Measurements from ENCODE around the gene LRFN4. TPM values are rescaled to one million over a fixed set of nuclear protein-coding genes. Genes with fewer than 3 reads are reported as not detected.

LRFN4 gene
- total and polyA plus RNA-seq, 2 donors (not counting 3 experiments of a cell fraction or from before 2014, with no cell fraction given): 22.3 to 37.4 TPM

- Histone ChIP-seq H3K79me2 (ENCODE audit: control insufficient read depth, insufficient read depth, low read length) (peaks cover 13% of the 10 kb centered on the region), H3K4me1 (ENCODE audit: control insufficient read depth, extremely low read depth, insufficient read depth, low read length) (peaks cover 9% of the 10 kb centered on the region), H3K27ac (ENCODE audit: insufficient read depth, low read depth, low read length) (no peak overlapping the region), H3K4me2 (ENCODE audit: insufficient read depth, low read length) (no peak overlapping the region), H3K9me1 (replicated peaks; ENCODE audit: control insufficient read depth, extremely low read depth, insufficient read depth, low read length) (no peaks in the 10 kb centered on the region), H3K9me3 (replicated peaks; ENCODE audit: control insufficient read depth, insufficient read depth, low read length) (no peaks in the 10 kb centered on the region), H3K4me3 (replicated peaks in 1 of 3; ENCODE audit: insufficient read depth in 1 of 3, low read depth in 1 of 3, low read length in 3 of 3) (no peak overlapping the region), H3K9ac (replicated peaks; ENCODE audit: extremely low read depth, insufficient read depth, low read length) (no peak overlapping the region), H3K36me3 (ENCODE audit: control insufficient read depth in 2 of 2, extremely low read depth in 1 of 2, insufficient read depth in 2 of 2, low read length in 2 of 2) (no peaks in the 10 kb centered on the region), H2AFZ (ENCODE audit: low read depth, low read length) (no peak overlapping the region), H3K27me3 (ENCODE audit: control insufficient read depth in 2 of 2, insufficient read depth in 2 of 2, low read length in 2 of 2) (no peaks in the 10 kb centered on the region), H4K20me1 (replicated peaks; ENCODE audit: control insufficient read depth, extremely low read depth, insufficient read depth, low read length) (no peaks in the 10 kb centered on the region)
- CTCF ChIA-PET: interaction anchor here (1.4 kb wide), 1 partner anchor 117 kb away, joined by 3 read pairs; the partner anchor contains the start of gene C11orf86
- FAIRE-seq (no peak), DNase-seq (ENCODE audit: low read depth, low spot score) (no peak)
- no TSS peak for BruUV-seq (replicated peaks)
- intact Hi-C loops (cut with micrococcal nuclease) (no loop called here), dilution Hi-C loops (cut with MboI; ENCODE audit: extremely low pct_ligation_motif_present, low sequenced_read_pairs) (no loop called here)
- POLR2A ChIA-PET: no interaction called here
- TF ChIP-seq POLR2A (IDR thresholded peaks at IDR 0.05; ENCODE audit: low read depth, low read length): no peak
- TF ChIP-seq GATA2 (IDR thresholded peaks at IDR 0.05; ENCODE audit: insufficient read depth, insufficient read length, low read depth, low read length): no peak
Observed at GRCh38 chr11:66858186-66858938, 1.5 kb downstream of the LRFN4 start.

DNA sequence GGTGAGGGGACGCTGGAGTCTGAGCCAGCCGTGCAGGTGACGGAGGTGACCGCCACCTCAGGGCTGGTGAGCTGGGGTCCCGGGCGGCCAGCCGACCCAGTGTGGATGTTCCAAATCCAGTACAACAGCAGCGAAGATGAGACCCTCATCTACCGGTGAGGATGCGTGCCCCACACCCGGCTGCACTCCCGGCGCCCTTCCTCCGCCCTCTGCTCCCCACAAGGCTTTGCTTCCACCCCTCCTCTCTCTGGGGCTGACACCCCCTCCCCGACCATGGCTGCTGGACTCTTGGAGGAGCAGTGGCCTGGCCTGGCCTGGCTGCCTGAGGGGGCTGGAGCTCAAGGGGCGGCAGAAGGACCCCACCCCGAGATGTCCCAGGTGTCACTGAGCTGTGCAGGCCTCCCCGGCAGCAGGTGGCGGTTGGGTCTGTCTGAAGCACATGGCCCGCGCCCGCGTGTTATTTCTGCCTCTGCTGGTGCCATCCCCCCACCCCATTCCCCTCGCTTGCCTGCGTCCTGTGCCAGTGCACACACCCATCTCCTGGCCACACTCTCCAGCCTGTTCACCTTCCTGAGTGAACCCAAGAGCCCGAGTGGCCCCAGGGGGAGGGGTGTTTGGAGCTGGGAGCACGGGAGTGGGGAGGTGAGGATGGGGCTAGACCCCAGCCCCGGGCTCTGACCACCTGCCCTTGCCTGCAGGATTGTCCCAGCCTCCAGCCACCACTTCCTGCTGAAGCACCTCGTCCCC is 2.2 kb downstream of the LRFN4 start:
- FAIRE-seq: no peak
- BruUV-seq (replicated peaks): no TSS peak
- Histone ChIP-seq H3K27me3 (ENCODE audit: control insufficient read depth in 2 of 2, insufficient read depth in 2 of 2, low read length in 2 of 2) (no peaks in the 10 kb centered on the region), H3K27ac (ENCODE audit: insufficient read depth, low read depth, low read length) (no peak overlapping the region), H3K9ac (replicated peaks; ENCODE audit: extremely low read depth, insufficient read depth, low read length) (no peak overlapping the region), H3K9me1 (replicated peaks; ENCODE audit: control insufficient read depth, extremely low read depth, insufficient read depth, low read length) (no peaks in the 10 kb centered on the region), H2AFZ (ENCODE audit: low read depth, low read length) (no peak overlapping the region), H3K79me2 (ENCODE audit: control insufficient read depth, insufficient read depth, low read length) (peaks cover 13% of the 10 kb centered on the region), H3K4me1 (ENCODE audit: control insufficient read depth, extremely low read depth, insufficient read depth, low read length) (peaks cover 9% of the 10 kb centered on the region), H3K4me3 (replicated peaks in 1 of 3; ENCODE audit: insufficient read depth in 1 of 3, low read depth in 1 of 3, low read length in 3 of 3) (no peak overlapping the region), H3K4me2 (ENCODE audit: insufficient read depth, low read length) (no peak overlapping the region), H3K9me3 (replicated peaks; ENCODE audit: control insufficient read depth, insufficient read depth, low read length) (no peaks in the 10 kb centered on the region), H3K36me3 (ENCODE audit: control insufficient read depth in 2 of 2, extremely low read depth in 1 of 2, insufficient read depth in 2 of 2, low read length in 2 of 2) (no peaks in the 10 kb centered on the region), H4K20me1 (replicated peaks; ENCODE audit: control insufficient read depth, extremely low read depth, insufficient read depth, low read length) (no peaks in the 10 kb centered on the region)
- CTCF ChIA-PET: interaction anchor here (1.4 kb wide), 2 partner anchors 116 kb away, joined by 3 read pairs; partner anchors contain the start of gene C11orf86
- dilution Hi-C loops (cut with MboI; ENCODE audit: extremely low pct_ligation_motif_present, low sequenced_read_pairs): no loop called here
- POLR2A ChIA-PET: no interaction called here
- intact Hi-C loops (cut with micrococcal nuclease): no loop called here
- DNase-seq (ENCODE audit: low read depth, low spot score): no peak
- TF ChIP-seq MYC (IDR thresholded peaks at IDR 0.05; ENCODE audit: low read depth, low read length) (no peak), JUN (IDR thresholded peaks at IDR 0.05; ENCODE audit: borderline replicate concordance, insufficient read depth, insufficient read length, low read depth) (no peak), POLR2A (IDR thresholded peaks at IDR 0.05; ENCODE audit: low read depth, low read length) (no peak), EZH2 (IDR thresholded peaks at IDR 0.05; ENCODE audit: borderline replicate concordance, low read depth, low read length, severe bottlenecking) (no peak), FOS (IDR thresholded peaks at IDR 0.05; ENCODE audit: borderline replicate concordance, insufficient read depth, low read length) (no peak)
